Fibroblast of lung (primary cell): ENCODE measurements around the gene GOLGA6L7. TPM values are rescaled to one million over a fixed set of nuclear protein-coding genes. Genes with fewer than 3 reads are reported as not detected.
A peak's percentile ranks its signal among the peaks of the same experiment; 100 is the strongest.
"Not testable (repeated sequence)": the region's sequence is repeated elsewhere in the genome, so short reads cannot be mapped to it uniquely, and the experiment has no call there.

Source experiments
- DNase-seq, 2 donors: peaks; one replicate each; pipeline versions ENCODE4 v3.0.0 to v3.0.0-alpha.2; 2010; ENCODE audit warnings: low read depth in 2 of 2
- H2AFZ ChIP-seq: 2 replicates; pipeline ENCODE4 v1.5.1; 2012; ENCODE audit warnings: low read length, control low read depth, inconsistent platforms
- H3K27ac ChIP-seq: 2 replicates; pipeline ENCODE4 v1.5.1; 2011; ENCODE audit warnings: low read length, control low read depth; ENCODE audit not compliant: insufficient read depth
- H3K27me3 ChIP-seq: 2 replicates; pipeline ENCODE4 v1.5.1; 2011; ENCODE audit warnings: mild to moderate bottlenecking, low read length; ENCODE audit not compliant: control insufficient read depth, insufficient read depth
- H3K36me3 ChIP-seq: 2 replicates; pipeline ENCODE4 v1.5.1; 2011; ENCODE audit warnings: low read length; ENCODE audit not compliant: control insufficient read depth, insufficient read depth
- H3K4me1 ChIP-seq: 2 replicates; pipeline ENCODE4 v1.5.1; 2011; ENCODE audit warnings: low read length; ENCODE audit not compliant: control insufficient read depth, insufficient read depth; ENCODE audit errors: extremely low read depth
- H3K4me2 ChIP-seq: 2 replicates; pipeline ENCODE4 v1.5.1; 2011; ENCODE audit warnings: low read length, control low read depth; ENCODE audit not compliant: insufficient read depth; ENCODE audit errors: extremely low read depth
- H3K4me3 ChIP-seq, 4 experiments: fragments of 200-600 bp in 1 of 4; sonication (generic) in 1 of 4; replicated peaks in 1 of 4; 2 replicates each; pipeline ENCODE4 v1.5.1; 2011 to 2016; ENCODE audit warnings: low read length in 4 of 4, low read depth in 3 of 4, mild to moderate bottlenecking in 3 of 4, control low read depth in 2 of 4, inconsistent platforms in 1 of 4, mixed read lengths in 1 of 4; ENCODE audit not compliant: insufficient read depth in 1 of 4; ENCODE audit errors: control extremely low read depth in 1 of 4
- H3K79me2 ChIP-seq: 2 replicates; pipeline ENCODE4 v1.5.1; 2012; ENCODE audit warnings: mild to moderate bottlenecking, low read length, inconsistent platforms; ENCODE audit not compliant: control insufficient read depth, insufficient read depth
- H3K9ac ChIP-seq: 2 replicates; pipeline ENCODE4 v1.5.1; 2011; ENCODE audit warnings: mild to moderate bottlenecking, low read length, control low read depth; ENCODE audit not compliant: insufficient read depth
- H3K9me3 ChIP-seq: 2 replicates; pipeline ENCODE4 v1.5.1; 2012; ENCODE audit warnings: low read depth, low read length; ENCODE audit not compliant: control insufficient read depth, insufficient read depth
- H4K20me1 ChIP-seq: 2 replicates; pipeline ENCODE4 v1.5.1; 2011; ENCODE audit warnings: low read length; ENCODE audit not compliant: control insufficient read depth, insufficient read depth; ENCODE audit errors: extremely low read depth
- polyA plus RNA-seq, 2 donors: library from polyadenylated mRNA; depleted of rRNA in 1 of 2; stranded (reverse) in 1 of 2; unstranded in 1 of 2; fragments of >200 nt; gene quantifications; 2 replicates each; pipeline ENCODE4 v1.2.1, GENCODE V29; 2011 to 2012; ENCODE audit warnings: missing spikeins in 1 of 2
- total RNA-seq: library from RNA; depleted of rRNA; stranded (reverse); fragments of >200 nt; gene quantifications from 2 replicates; pipeline ENCODE4 v1.2.1, GENCODE V29; 2014
- TF ChIP-seq, protein P1 (sequence below), 2 donors: IDR thresholded peaks in 1 of 2; conservative IDR thresholded peaks in 1 of 2; 1 replicate in 1 of 2; 2 replicates in 1 of 2; pipeline ENCODE4 v1.5.1; 2011 to 2012; ENCODE audit warnings: low read length in 2 of 2, control low read depth in 1 of 2, inconsistent platforms in 1 of 2, low read depth in 1 of 2, mild to moderate bottlenecking in 1 of 2

GOLGA6L7 gene
- total and polyA plus RNA-seq, 2 donors (not counting 1 experiment from before 2014, with no cell fraction given) = not detected

DNA sequence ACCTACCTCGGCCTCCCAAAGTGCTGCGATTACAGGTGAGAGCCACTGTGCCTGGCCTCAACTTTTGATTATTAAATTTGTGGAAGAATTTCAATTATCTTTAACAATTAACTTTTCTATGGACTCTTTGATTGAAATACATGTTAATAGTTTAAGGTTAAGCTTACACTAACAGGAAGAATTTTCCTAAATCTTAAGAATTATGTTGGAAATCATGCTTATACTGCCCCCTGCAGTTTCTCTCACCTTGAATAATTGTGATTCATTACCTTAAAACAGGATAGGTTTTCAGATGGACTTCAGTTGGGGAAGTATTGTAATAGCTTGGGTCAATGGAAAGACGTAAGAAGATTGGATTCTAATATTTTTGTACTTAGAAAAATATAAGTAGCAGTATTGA, 54.2 kb downstream of the GOLGA6L7 start:
- peak in 1 of 2 donors; percentile 21 for DNase-seq
- not testable (repeated sequence) for H3K79me2 ChIP-seq
- TF ChIP-seq, protein P1, sequence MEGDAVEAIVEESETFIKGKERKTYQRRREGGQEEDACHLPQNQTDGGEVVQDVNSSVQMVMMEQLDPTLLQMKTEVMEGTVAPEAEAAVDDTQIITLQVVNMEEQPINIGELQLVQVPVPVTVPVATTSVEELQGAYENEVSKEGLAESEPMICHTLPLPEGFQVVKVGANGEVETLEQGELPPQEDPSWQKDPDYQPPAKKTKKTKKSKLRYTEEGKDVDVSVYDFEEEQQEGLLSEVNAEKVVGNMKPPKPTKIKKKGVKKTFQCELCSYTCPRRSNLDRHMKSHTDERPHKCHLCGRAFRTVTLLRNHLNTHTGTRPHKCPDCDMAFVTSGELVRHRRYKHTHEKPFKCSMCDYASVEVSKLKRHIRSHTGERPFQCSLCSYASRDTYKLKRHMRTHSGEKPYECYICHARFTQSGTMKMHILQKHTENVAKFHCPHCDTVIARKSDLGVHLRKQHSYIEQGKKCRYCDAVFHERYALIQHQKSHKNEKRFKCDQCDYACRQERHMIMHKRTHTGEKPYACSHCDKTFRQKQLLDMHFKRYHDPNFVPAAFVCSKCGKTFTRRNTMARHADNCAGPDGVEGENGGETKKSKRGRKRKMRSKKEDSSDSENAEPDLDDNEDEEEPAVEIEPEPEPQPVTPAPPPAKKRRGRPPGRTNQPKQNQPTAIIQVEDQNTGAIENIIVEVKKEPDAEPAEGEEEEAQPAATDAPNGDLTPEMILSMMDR (conservative IDR thresholded peaks at IDR 0.05 in 1 of 2, IDR thresholded peaks at IDR 0.05 in 1 of 2; ENCODE audit: low read depth in 1 of 2, low read length in 2 of 2) = peak in 1 of 2 donors; percentile 7

More for the DNA sequence above, 54.2 kb downstream of the GOLGA6L7 start:
- H3K27me3 ChIP-seq, H3K36me3 ChIP-seq, H2AFZ ChIP-seq, H3K4me3 ChIP-seq, H3K27ac ChIP-seq, H3K4me1 ChIP-seq, H3K9me3 ChIP-seq, H4K20me1 ChIP-seq, H3K9ac ChIP-seq, H3K4me2 ChIP-seq: not testable (repeated sequence)

Other genes with a start within 250 kb of the GOLGA6L7 start
- 0.26 and 1.2 TPM in 2 replicates for gene GOLGA8M, start 136.2 kb downstream of the GOLGA6L7 start, total RNA-seq
- 0.17 TPM in 1 of 2 replicates, not detected in the other for gene GOLGA8M, start 136.2 kb downstream of the GOLGA6L7 start, polyA plus RNA-seq
- gene APBA2, start 37.3 kb upstream of the GOLGA6L7 start, total RNA-seq = 18.2 and 20.3 TPM in 2 replicates
- gene APBA2, start 37.3 kb upstream of the GOLGA6L7 start, polyA plus RNA-seq = 9.5 and 11.8 TPM in 2 replicates